ENCODE data around the gene AUTS2.

Gene AUTS2

DNA sequence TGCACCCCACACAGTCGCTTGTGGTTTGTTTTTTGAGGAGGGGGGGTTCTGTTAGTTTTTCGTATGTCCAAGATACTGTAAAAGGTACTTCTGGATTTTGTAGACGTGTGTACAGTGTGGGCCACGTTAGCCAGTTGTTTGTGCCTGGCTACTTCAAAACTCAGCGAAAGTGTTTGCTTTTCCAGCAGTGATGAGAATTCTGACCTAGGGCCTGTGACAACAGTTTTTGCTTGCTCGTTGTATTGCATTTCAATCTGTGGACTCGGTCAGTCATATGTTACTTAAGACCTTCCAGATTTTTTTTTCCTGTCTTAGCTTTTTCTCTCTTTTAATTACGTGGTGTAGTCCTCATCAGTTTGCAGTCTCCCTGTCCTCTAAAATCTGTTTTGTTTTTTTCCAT lies 1194.8 kb downstream of the AUTS2 start:
- no peak for DNase-seq (ENCODE audit: low read depth, low spot score)
- CTCF ChIA-PET: no interaction called here
- POLR2A ChIA-PET: no interaction called here
- TF ChIP-seq, protein P1, sequence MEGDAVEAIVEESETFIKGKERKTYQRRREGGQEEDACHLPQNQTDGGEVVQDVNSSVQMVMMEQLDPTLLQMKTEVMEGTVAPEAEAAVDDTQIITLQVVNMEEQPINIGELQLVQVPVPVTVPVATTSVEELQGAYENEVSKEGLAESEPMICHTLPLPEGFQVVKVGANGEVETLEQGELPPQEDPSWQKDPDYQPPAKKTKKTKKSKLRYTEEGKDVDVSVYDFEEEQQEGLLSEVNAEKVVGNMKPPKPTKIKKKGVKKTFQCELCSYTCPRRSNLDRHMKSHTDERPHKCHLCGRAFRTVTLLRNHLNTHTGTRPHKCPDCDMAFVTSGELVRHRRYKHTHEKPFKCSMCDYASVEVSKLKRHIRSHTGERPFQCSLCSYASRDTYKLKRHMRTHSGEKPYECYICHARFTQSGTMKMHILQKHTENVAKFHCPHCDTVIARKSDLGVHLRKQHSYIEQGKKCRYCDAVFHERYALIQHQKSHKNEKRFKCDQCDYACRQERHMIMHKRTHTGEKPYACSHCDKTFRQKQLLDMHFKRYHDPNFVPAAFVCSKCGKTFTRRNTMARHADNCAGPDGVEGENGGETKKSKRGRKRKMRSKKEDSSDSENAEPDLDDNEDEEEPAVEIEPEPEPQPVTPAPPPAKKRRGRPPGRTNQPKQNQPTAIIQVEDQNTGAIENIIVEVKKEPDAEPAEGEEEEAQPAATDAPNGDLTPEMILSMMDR (IDR thresholded peaks at IDR 0.05; ENCODE audit: insufficient read depth, low read length, missing control alignments): no peak
- H3K4me3 ChIP-seq (ENCODE audit: low read depth, low read length): no peak overlapping the region

GRCh38 chr7:70793821-70794220 lies 1195.5 kb downstream of the AUTS2 start:
- POLR2A ChIA-PET: no interaction called here
- H3K4me3 ChIP-seq (ENCODE audit: low read depth, low read length): no peak overlapping the region
- CTCF ChIA-PET: interaction anchor here (1.8 kb wide), 1 partner anchor 8 kb away, joined by 3 read pairs; no protein-coding TSS in a partner anchor
- TF ChIP-seq, protein P1 (IDR thresholded peaks at IDR 0.05; ENCODE audit: insufficient read depth, low read length, missing control alignments): no peak
- DNase-seq (ENCODE audit: low read depth, low spot score): no peak

- H3K4me3 ChIP-seq (ENCODE audit: low read depth, low read length): no peak overlapping the region
- no peak for DNase-seq (ENCODE audit: low read depth, low spot score)
- ChIA-PET CTCF (interaction anchor here (1.8 kb wide), 1 partner anchor 9 kb away, joined by 3 read pairs; no protein-coding TSS in a partner anchor), POLR2A (no interaction called here)
- TF ChIP-seq, protein P1 (IDR thresholded peaks at IDR 0.05; ENCODE audit: insufficient read depth, low read length, missing control alignments): no peak
Measured at GRCh38 chr7:70794962-70795361, 1196.7 kb downstream of the AUTS2 start.

- TF ChIP-seq, protein P1 (IDR thresholded peaks at IDR 0.05; ENCODE audit: insufficient read depth, low read length, missing control alignments): no peak
- ChIA-PET CTCF (interaction anchor here (1.3 to 1.8 kb wide), 3 partner anchors 8 to 32 kb away, joined by 3 to 4 read pairs (median 3); no protein-coding TSS in a partner anchor), POLR2A (no interaction called here)
- DNase-seq (ENCODE audit: low read depth, low spot score): no peak
- no peak overlapping the region for H3K4me3 ChIP-seq (ENCODE audit: low read depth, low read length)
Measured at GRCh38 chr7:70795948-70796347, 1197.7 kb downstream of the AUTS2 start.

GRCh38 chr7:70797109-70797514 lies 1198.8 kb downstream of the AUTS2 start:
- H3K4me3 ChIP-seq (ENCODE audit: low read depth, low read length): no peak overlapping the region
- CTCF ChIA-PET: interaction anchor here (1.7 kb wide), 1 partner anchor 10 kb away, joined by 4 read pairs; no protein-coding TSS in a partner anchor
- TF ChIP-seq, protein P1 (IDR thresholded peaks at IDR 0.05; ENCODE audit: insufficient read depth, low read length, missing control alignments): no peak
- no peak for DNase-seq (ENCODE audit: low read depth, low spot score)
- POLR2A ChIA-PET: no interaction called here

DNA sequence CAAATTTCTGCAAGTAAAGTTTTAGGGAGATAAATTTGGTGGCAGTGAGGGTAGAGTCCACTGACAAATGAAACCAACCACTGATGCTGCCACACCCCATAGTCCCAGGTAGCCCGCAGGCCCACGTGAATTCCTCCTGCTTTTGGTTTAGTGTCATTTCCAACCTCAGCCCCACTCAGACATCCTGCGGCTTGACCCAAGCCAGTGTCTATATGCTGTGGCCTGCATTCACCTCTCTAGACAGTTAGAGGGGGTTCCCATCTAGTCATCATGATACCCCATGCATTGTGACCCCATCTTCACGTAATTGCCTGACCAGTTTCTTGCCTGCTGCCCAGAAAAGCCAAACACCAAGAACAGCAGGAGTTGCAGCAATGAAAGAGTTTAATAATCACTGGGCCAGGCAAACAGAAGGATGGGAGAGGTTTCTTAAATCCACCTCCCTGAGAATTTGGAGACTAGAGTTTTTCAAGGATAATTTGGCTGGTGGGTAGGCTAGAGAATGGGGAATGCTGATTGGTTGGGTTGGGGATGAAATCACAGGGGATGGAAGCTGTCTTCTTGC lies 1201.6 kb downstream of the AUTS2 start:
- CTCF ChIA-PET: no interaction called here
- TF ChIP-seq, protein P1 (IDR thresholded peaks at IDR 0.05; ENCODE audit: insufficient read depth, low read length, missing control alignments): no peak
- no peak for DNase-seq (ENCODE audit: low read depth, low spot score)
- POLR2A ChIA-PET: no interaction called here
- H3K4me3 ChIP-seq (ENCODE audit: low read depth, low read length): no peak overlapping the region
